Gastroesophageal sphincter (tissue), 4 donors: ENCODE data around the gene MVK. TPM values are rescaled to one million over a fixed set of nuclear protein-coding genes. Genes with fewer than 3 reads are reported as not detected.

Source experiments
- ATAC-seq: fragments of 150-250 bp; one replicate; pipeline ENCODE4 v1.9.1; 2016; ENCODE audit warnings: mild to moderate bottlenecking, moderate library complexity
- H3K27ac ChIP-seq, 4 donors: fragments of 200-600 bp; sonication (generic) in 3 of 4; 1 replicate in 3 of 4; 2 replicates in 1 of 4; pipeline ENCODE4 v1.5.1; 2016 to 2019
- H3K27me3 ChIP-seq: fragments of 200-600 bp; sonication (generic); one replicate; pipeline ENCODE4 v1.5.1; 2019
- H3K36me3 ChIP-seq, 2 donors: fragments of 200-600 bp; sonication (generic); one replicate each; pipeline ENCODE4 v1.5.1; 2019; ENCODE audit warnings: control low read depth in 1 of 2
- H3K4me1 ChIP-seq, 3 donors: fragments of 200-600 bp; sonication (generic); 1 replicate in 2 of 3; 2 replicates in 1 of 3; pipeline ENCODE4 v1.5.1; 2016 to 2019; ENCODE audit warnings: control low read depth in 2 of 3
- H3K4me3 ChIP-seq, 2 donors: fragments of 200-600 bp; sonication (generic); one replicate each; pipeline ENCODE4 v1.5.1; 2019; ENCODE audit warnings: mild to moderate bottlenecking in 1 of 2, moderate library complexity in 1 of 2
- H3K9me3 ChIP-seq, 3 donors: fragments of 200-600 bp; sonication (generic); one replicate each; pipeline ENCODE4 v1.5.1; 2017 to 2019; ENCODE audit warnings: control low read depth in 2 of 3
- EP300 ChIP-seq: sonication (generic); formaldehyde crosslinking; IDR thresholded peaks from one replicate; pipeline ENCODE4 v1.6.1; 2017; ENCODE audit warnings: antibody characterized with exemption, mild to moderate bottlenecking
- POLR2A ChIP-seq, 2 donors: fragments of 450-650 bp; IDR thresholded peaks; one replicate each; pipeline ENCODE4 v1.6.1; 2017; ENCODE audit warnings: antibody characterized with exemption in 2 of 2, mild to moderate bottlenecking in 2 of 2, moderate library complexity in 1 of 2
- POLR2AphosphoS5 ChIP-seq: sonication (generic); formaldehyde crosslinking; IDR thresholded peaks from one replicate; pipeline ENCODE4 v1.6.1; 2017; ENCODE audit warnings: antibody characterized with exemption
- WGBS, 2 donors: methylation state at CpG; one replicate each; pipeline ENCODE4 v1.1.5; 2018; ENCODE audit warnings: low coverage in 1 of 2; 5-methylcytosine and 5-hydroxymethylcytosine counted together
- total RNA-seq, 4 donors: library from RNA; depleted of rRNA; stranded (reverse); fragments of >200 nt; gene quantifications; one replicate each; pipeline ENCODE4 v1.1.0, GENCODE V29; 2016
- TF ChIP-seq, protein P1 (sequence below), 4 experiments: fragments of 200-600 bp in 2 of 4; fragments of 450-650 bp in 2 of 4; sonication (generic) in 1 of 4; IDR thresholded peaks; one replicate each; pipeline ENCODE4 v1.5.1; 2017 to 2019; ENCODE audit warnings: antibody characterized with exemption in 4 of 4, mild to moderate bottlenecking in 2 of 4, moderate library complexity in 2 of 4

MVK gene
- total RNA-seq, 4 donors from 2014 or later = 6.2 to 18.2 (median 10.4) TPM

DNA sequence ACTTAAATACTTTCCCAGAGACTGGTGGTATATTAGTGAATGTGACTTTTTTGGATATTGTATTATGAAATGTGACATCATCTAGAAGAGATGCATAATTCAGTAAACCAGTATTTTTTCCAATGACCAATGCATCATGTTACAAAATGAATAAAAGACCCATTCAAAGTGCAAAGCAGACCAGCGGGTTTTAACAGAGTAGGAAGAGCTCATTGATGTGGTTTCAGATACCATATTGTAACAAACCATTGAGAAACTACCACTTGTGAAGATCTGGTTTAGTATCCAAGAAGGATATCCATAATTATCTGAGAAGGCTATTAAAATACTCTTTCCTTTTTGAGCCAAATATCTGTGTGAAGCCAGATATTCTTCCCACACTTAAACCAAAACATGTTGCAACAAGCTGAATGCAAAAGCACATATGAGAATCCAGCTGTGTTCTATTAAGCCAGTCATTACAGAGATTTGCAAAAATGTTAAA is 47.7 kb downstream of the MVK start:
- ATAC-seq = no peak
- no peaks in the 10 kb centered on the region for H3K36me3 ChIP-seq
- H3K27me3 ChIP-seq = peaks cover 74% of the 10 kb centered on the region
- TF ChIP-seq EP300 = no peak
- TF ChIP-seq POLR2AphosphoS5 = no peak
- no peak for TF ChIP-seq POLR2A (IDR thresholded peaks at IDR 0.05)
- TF ChIP-seq, protein P1, sequence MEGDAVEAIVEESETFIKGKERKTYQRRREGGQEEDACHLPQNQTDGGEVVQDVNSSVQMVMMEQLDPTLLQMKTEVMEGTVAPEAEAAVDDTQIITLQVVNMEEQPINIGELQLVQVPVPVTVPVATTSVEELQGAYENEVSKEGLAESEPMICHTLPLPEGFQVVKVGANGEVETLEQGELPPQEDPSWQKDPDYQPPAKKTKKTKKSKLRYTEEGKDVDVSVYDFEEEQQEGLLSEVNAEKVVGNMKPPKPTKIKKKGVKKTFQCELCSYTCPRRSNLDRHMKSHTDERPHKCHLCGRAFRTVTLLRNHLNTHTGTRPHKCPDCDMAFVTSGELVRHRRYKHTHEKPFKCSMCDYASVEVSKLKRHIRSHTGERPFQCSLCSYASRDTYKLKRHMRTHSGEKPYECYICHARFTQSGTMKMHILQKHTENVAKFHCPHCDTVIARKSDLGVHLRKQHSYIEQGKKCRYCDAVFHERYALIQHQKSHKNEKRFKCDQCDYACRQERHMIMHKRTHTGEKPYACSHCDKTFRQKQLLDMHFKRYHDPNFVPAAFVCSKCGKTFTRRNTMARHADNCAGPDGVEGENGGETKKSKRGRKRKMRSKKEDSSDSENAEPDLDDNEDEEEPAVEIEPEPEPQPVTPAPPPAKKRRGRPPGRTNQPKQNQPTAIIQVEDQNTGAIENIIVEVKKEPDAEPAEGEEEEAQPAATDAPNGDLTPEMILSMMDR (IDR thresholded peaks at IDR 0.05) = no peak
- H3K4me3 ChIP-seq = no peak overlapping the region
- H3K27ac ChIP-seq = peak overlapping the region in 1 of 4 donors; percentile 9
- WGBS, 2 donors = 29 to 54% methylated on average over 1 of the region's 1 CpG
- peaks cover 0 to 11% (median 0%) of the 10 kb centered on the region in 3 donors for H3K4me1 ChIP-seq
- no peaks in the 10 kb centered on the region for H3K9me3 ChIP-seq

DNA sequence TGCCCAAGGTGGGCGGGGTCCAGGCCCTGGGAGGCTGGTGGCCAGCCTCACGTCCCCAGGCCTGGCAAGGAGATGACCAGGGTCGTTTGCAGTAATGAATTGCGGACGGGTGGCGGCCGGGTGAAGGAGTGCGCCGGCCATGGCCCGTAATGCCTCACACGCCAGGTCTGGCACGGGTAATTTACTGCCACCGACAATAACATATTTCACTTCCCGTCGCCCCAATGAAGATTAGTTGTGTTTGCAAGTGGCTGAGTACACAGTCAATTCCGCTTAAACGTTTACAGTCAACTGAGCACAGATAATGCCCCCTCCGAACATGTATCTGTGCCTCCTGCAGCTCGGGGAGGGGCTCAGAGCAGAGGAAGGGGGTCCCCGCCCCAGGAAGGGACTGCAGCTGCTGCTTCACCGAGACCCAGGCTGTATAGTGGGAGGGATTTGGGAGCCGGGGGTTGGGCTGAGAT is 48.3 kb downstream of the MVK start:
- no peak for TF ChIP-seq EP300
- TF ChIP-seq POLR2A (IDR thresholded peaks at IDR 0.05) = no peak
- TF ChIP-seq POLR2AphosphoS5 = no peak
- TF ChIP-seq, protein P1 (IDR thresholded peaks at IDR 0.05) = no peak
- no peak for ATAC-seq
- Histone ChIP-seq H3K27me3 (peaks cover 74% of the 10 kb centered on the region), H3K9me3 (no peaks in the 10 kb centered on the region), H3K27ac (peak overlapping the region in 1 of 4 donors; percentile 9), H3K36me3 (no peaks in the 10 kb centered on the region), H3K4me3 (no peak overlapping the region), H3K4me1 (peaks cover 0 to 11% (median 0%) of the 10 kb centered on the region in 3 donors)
- 27 to 69% methylated on average over 3 to 13 of the region's 22 CpGs for WGBS, 2 donors

DNA sequence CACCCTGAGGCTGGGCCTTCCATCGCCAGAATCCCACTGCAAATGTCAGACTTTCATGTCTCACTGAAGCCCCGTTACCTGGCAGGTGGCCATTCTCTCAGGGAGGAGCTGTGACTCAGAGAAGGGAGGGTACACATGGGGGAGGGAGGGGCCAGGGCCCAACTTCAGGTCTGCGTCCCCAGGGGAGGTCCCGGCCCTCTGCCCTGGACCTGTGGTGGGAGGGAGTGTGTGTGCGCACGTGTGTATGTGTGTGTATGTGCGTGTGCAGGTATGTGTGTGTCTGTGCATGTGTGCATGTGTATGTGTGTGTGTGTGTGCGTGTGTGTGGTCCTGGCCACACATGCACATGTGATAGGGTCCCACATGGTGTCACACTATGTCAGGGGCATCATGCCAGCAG is 50.9 kb downstream of the MVK start:
- H3K36me3 ChIP-seq = no peaks in the 10 kb centered on the region
- WGBS, 2 donors = 87% methylated on average over 3 of the region's 8 CpGs; no CpG with 5 or more reads in 1 of the 2 donors
- TF ChIP-seq POLR2A (IDR thresholded peaks at IDR 0.05) (no peak), EP300 (no peak), POLR2AphosphoS5 (no peak)
- TF ChIP-seq, protein P1 (IDR thresholded peaks at IDR 0.05) = no peak
- H3K9me3 ChIP-seq = no peaks in the 10 kb centered on the region
- peaks cover 0 to 11% (median 0%) of the 10 kb centered on the region in 3 donors for H3K4me1 ChIP-seq
- peaks cover 77% of the 10 kb centered on the region for H3K27me3 ChIP-seq
- no peak overlapping the region for H3K27ac ChIP-seq
- H3K4me3 ChIP-seq = no peak overlapping the region
- ATAC-seq = no peak

DNA sequence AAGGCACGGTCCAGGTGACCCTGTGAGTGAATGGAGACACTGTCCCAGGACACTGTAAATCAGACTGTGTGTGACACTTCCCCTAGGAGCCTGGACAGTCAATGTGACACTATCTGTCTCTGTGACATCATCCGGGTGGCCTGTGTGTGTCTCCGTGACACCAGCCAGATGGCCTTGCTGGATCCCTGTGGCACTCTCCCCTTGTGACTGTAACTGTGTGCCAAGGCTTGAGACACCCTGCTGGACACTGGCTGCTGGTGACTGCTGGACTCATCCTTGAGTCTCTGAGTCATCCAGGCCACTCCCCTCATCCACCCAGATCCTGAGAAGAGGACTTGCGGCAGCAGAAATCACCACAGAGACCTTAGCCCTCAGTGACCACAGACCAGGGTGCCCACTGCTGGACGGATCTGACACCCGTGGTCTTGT is 51.6 kb downstream of the MVK start:
- no peak overlapping the region for H3K27ac ChIP-seq
- peak; percentile 61 for ATAC-seq
- WGBS, 2 donors = 100% methylated on average over 1 of the region's 6 CpGs; no CpG with 5 or more reads in 1 of the 2 donors
- H3K9me3 ChIP-seq = no peaks in the 10 kb centered on the region
- H3K36me3 ChIP-seq = no peaks in the 10 kb centered on the region
- H3K4me1 ChIP-seq = peaks cover 0 to 11% (median 0%) of the 10 kb centered on the region in 3 donors
- TF ChIP-seq EP300 = no peak
- no peak overlapping the region for H3K4me3 ChIP-seq
- peaks cover 77% of the 10 kb centered on the region for H3K27me3 ChIP-seq

DNA sequence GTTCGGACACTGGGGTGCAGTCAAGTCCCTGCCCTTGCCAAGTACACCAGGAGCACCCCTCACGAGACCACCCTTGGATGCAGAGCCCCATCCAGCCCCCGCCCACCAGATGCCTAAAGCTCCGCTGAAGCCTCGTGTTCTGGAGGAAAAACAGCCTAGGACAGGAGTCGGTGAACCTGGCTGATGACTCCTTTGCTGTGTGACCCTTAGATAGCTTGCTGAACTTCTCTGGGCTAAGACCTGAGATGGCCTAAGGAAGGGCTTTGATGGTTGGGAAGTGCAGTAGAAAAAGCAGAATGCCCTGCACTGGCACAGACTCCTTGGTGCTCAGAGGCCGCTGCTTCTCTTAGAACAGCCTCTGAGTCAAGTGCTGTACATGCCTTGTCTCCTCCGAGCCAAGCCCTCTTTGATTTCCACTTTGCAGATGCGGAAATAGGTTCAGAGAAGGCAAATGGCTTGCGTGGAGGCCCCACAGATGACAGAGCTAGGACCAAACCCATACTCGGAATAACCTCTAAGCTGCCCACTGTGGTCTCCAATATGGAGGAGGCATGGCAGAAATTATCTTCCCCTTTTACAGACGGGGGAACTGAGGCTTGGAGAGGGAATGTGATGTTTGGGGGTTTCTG is 52.3 kb downstream of the MVK start:
- H3K9me3 ChIP-seq = no peaks in the 10 kb centered on the region
- peaks cover 82% of the 10 kb centered on the region for H3K27me3 ChIP-seq
- H3K27ac ChIP-seq = no peak overlapping the region
- H3K4me1 ChIP-seq = peaks cover 0 to 11% (median 0%) of the 10 kb centered on the region in 3 donors
- no peaks in the 10 kb centered on the region for H3K36me3 ChIP-seq
- 40 to 71% methylated on average over 1 of the region's 12 CpGs for WGBS, 2 donors
- no peak overlapping the region for H3K4me3 ChIP-seq
- TF ChIP-seq, protein P1 (IDR thresholded peaks at IDR 0.05) = no peak
- TF ChIP-seq POLR2A (IDR thresholded peaks at IDR 0.05) (no peak), POLR2AphosphoS5 (no peak), EP300 (no peak)
- ATAC-seq = no peak
